HT1080 (cell line): ENCODE results near the gene KDM8. TPM values are rescaled to one million over a fixed set of nuclear protein-coding genes. Genes with fewer than 3 reads are reported as not detected.
"Not testable (repeated sequence)": the region's sequence is repeated elsewhere in the genome, so short reads cannot be mapped to it uniquely, and the experiment has no call there.

Experiments used
- DNase-seq: peaks from one replicate; pipeline ENCODE4 v3.0.0-alpha.2; 2015; ENCODE audit warnings: low read depth
- total RNA-seq: library from RNA; depleted of rRNA; stranded (reverse); fragments of >200 nt; shearing (Covaris generic); gene quantifications from 2 replicates; pipeline ENCODE4 v1.2.3, GENCODE V29; 2014

Gene KDM8
- total RNA-seq, 1 experiment from 2014 or later = 6.0 TPM

GRCh38 chr16:27241658-27242057 lies 38.3 kb downstream of the KDM8 start:
- DNase-seq = no peak

- DNase-seq = no peak
Observed at GRCh38 chr16:27242398-27242797, 39.1 kb downstream of the KDM8 start.

GRCh38 chr16:27242868-27243590 lies 39.7 kb downstream of the KDM8 start:
- peak; percentile 89 for DNase-seq

- no peak for DNase-seq
Observed at GRCh38 chr16:27243725-27244362, 40.5 kb downstream of the KDM8 start.

- no peak for DNase-seq
Observed at GRCh38 chr16:27244363-27244755, 41.0 kb downstream of the KDM8 start.

GRCh38 chr16:27245276-27246172 lies 42.2 kb downstream of the KDM8 start:
- peak; percentile 80 for DNase-seq

GRCh38 chr16:27246439-27246838 lies 43.1 kb downstream of the KDM8 start:
- no peak for DNase-seq

GRCh38 chr16:27247076-27247475 lies 43.8 kb downstream of the KDM8 start:
- not testable (repeated sequence) for DNase-seq

GRCh38 chr16:27248036-27248435 lies 44.7 kb downstream of the KDM8 start:
- no peak for DNase-seq

GRCh38 chr16:27248886-27249285 lies 45.6 kb downstream of the KDM8 start:
- not testable (repeated sequence) for DNase-seq

GRCh38 chr16:27251541-27252205 lies 48.3 kb downstream of the KDM8 start:
- DNase-seq = no peak

GRCh38 chr16:27252206-27252585 lies 48.9 kb downstream of the KDM8 start:
- DNase-seq = no peak

GRCh38 chr16:27253526-27253930 lies 50.2 kb downstream of the KDM8 start:
- DNase-seq = peak; percentile 93

GRCh38 chr16:27254262-27254811 lies 51.0 kb downstream of the KDM8 start:
- no peak for DNase-seq

- DNase-seq = no peak
Observed at GRCh38 chr16:27256861-27257260, 53.5 kb downstream of the KDM8 start.

GRCh38 chr16:27257271-27257670 lies 53.9 kb downstream of the KDM8 start:
- DNase-seq = no peak

- peak; percentile 38 for DNase-seq
Observed at GRCh38 chr16:27258241-27258734, 55.0 kb downstream of the KDM8 start.

GRCh38 chr16:27259710-27260109 lies 56.4 kb downstream of the KDM8 start:
- DNase-seq = no peak

GRCh38 chr16:27262904-27263423 lies 59.6 kb downstream of the KDM8 start:
- not testable (repeated sequence) for DNase-seq

GRCh38 chr16:27264151-27264550 lies 60.8 kb downstream of the KDM8 start:
- peak; percentile 83 for DNase-seq

- DNase-seq = no peak
Observed at GRCh38 chr16:27265982-27266381, 62.7 kb downstream of the KDM8 start.
